HCT116 (cell line): ENCODE results near the gene PRICKLE1. TPM values are rescaled to one million over a fixed set of nuclear protein-coding genes. Genes with fewer than 3 reads are reported as not detected.

Experiments used
- ATAC-seq: fragments of 200-7000 bp; cut with Tn5 transposase; 2 replicates; pipeline ENCODE4 v1.9.1; 2020; ENCODE audit warnings: mild to moderate bottlenecking, moderate library complexity
- BruUV-seq: library from RNA; stranded (reverse); fragments of 400-500 nt; replicated peaks from 2 replicates; lab custom pipeline; 2021; lab: Mats Ljungman, UMichigan
- CTCF ChIA-PET: fragments of 300-600 bp; sonication (Branson Sonifier 250); formaldehyde crosslinking; loops from one replicate; lab custom pipeline; 2021; ENCODE audit warnings: antibody characterized with exemption; lab: Charles Lee
- POLR2A ChIA-PET: fragments of 300-600, 350-600 bp; sonication (Branson Sonifier 250); formaldehyde crosslinking; loops from one replicate; lab custom pipeline; 2021; ENCODE audit warnings: antibody characterized with exemption; lab: Charles Lee
- RAD21 ChIA-PET, 2 experiments: fragments of 300-600 bp; sonication (Branson Sonifier 250); formaldehyde crosslinking; loops; one replicate each; lab custom pipeline; 2023; ENCODE audit warnings: low total read pairs in 2 of 2; ENCODE audit not compliant: uncharacterized antibody in 2 of 2, unreplicated experiment in 2 of 2, low non-redundant PET in 1 of 2; lab: Charles Lee
- DNase-seq: peaks from one replicate; pipeline ENCODE4 v3.0.0-alpha.2; 2010; ENCODE audit warnings: low read depth, low spot score
- H2AFZ ChIP-seq: fragments of 200-600 bp; shearing (Covaris generic), sonication (generic); 2 replicates; pipeline ENCODE4 v1.6.1; 2017; ENCODE audit warnings: low read depth, mixed run types, mixed read lengths, antibody characterized with exemption, low read length; ENCODE audit not compliant: poor library complexity, severe bottlenecking
- H3K27ac ChIP-seq: 2 replicates; pipeline ENCODE4 v1.5.1; 2012; ENCODE audit warnings: low read depth, low read length
- H3K27me3 ChIP-seq: fragments of 200-600 bp; sonication (generic); 2 replicates; pipeline ENCODE4 v1.6.1; 2016; ENCODE audit warnings: mixed run types, low read length, mixed read lengths; ENCODE audit not compliant: insufficient read depth
- H3K36me3 ChIP-seq, 2 experiments: fragments of 200-500 bp in 1 of 2; fragments of 200-600 bp in 1 of 2; sonication (Bioruptor generic) in 1 of 2; sonication (generic) in 1 of 2; 2 replicates each; pipeline versions ENCODE4 v1.5.1 to v1.6.1; 2014 to 2016; ENCODE audit warnings: low read length in 2 of 2, inconsistent platforms in 1 of 2, mixed read lengths in 1 of 2, mixed run types in 1 of 2; ENCODE audit not compliant: insufficient read depth in 2 of 2, control insufficient read depth in 1 of 2
- H3K4me1 ChIP-seq, 2 experiments: fragments of 200-600 bp in 1 of 2; sonication (generic) in 1 of 2; 2 replicates each; pipeline versions ENCODE4 v1.5.1 to v1.6.1; 2012 to 2017; ENCODE audit warnings: low read length in 2 of 2, inconsistent platforms in 1 of 2, mild to moderate bottlenecking in 1 of 2, mixed read lengths in 1 of 2, mixed run types in 1 of 2, moderate library complexity in 1 of 2; ENCODE audit not compliant: insufficient read depth in 2 of 2, control insufficient read depth in 1 of 2
- H3K4me2 ChIP-seq: fragments of 200-600 bp; sonication (generic); 2 replicates; pipeline ENCODE4 v1.6.1; 2017; ENCODE audit warnings: mixed run types, low read length, mixed read lengths
- H3K4me3 ChIP-seq, 2 experiments: fragments of 200-600 bp in 1 of 2; sonication (generic) in 1 of 2; replicated peaks in 1 of 2; 2 replicates each; pipeline ENCODE4 v1.5.1; 2011 to 2016; ENCODE audit warnings: low read length in 2 of 2, control low read depth in 1 of 2, low read depth in 1 of 2, mild to moderate bottlenecking in 1 of 2, mixed read lengths in 1 of 2, mixed run types in 1 of 2
- H3K79me2 ChIP-seq: fragments of 200-600 bp; sonication (generic); 2 replicates; pipeline ENCODE4 v1.6.1; 2017; ENCODE audit warnings: mild to moderate bottlenecking, mixed run types, low read length, moderate library complexity, mixed read lengths; ENCODE audit not compliant: insufficient read depth
- H3K9ac ChIP-seq: fragments of 200-600 bp; sonication (generic); 2 replicates; pipeline ENCODE4 v1.6.1; 2016; ENCODE audit warnings: low read length, mixed read lengths
- H3K9me2 ChIP-seq: fragments of 200-600 bp; sonication (generic), shearing (Covaris generic); 2 replicates; pipeline ENCODE4 v1.6.1; 2017; ENCODE audit warnings: mixed run types, mild to moderate bottlenecking, moderate library complexity; ENCODE audit not compliant: insufficient read depth
- H3K9me3 ChIP-seq, 2 experiments: fragments of 200-500 bp in 1 of 2; fragments of 200-600 bp in 1 of 2; sonication (Bioruptor generic) in 1 of 2; sonication (generic) in 1 of 2; 2 replicates each; pipeline ENCODE4 v1.6.1; 2014 to 2017; ENCODE audit warnings: low read length in 2 of 2, mixed read lengths in 2 of 2, inconsistent platforms in 1 of 2, low read depth in 1 of 2, mild to moderate bottlenecking in 1 of 2, mixed run types in 1 of 2, moderate library complexity in 1 of 2; ENCODE audit not compliant: control insufficient read depth in 1 of 2, insufficient read depth in 1 of 2
- H4K20me1 ChIP-seq: fragments of 200-600 bp; sonication (generic), shearing (Covaris generic); 2 replicates; pipeline ENCODE4 v1.6.1; 2017; ENCODE audit warnings: mixed run types, mild to moderate bottlenecking, moderate library complexity; ENCODE audit not compliant: insufficient read depth
- ATF3 ChIP-seq: IDR thresholded peaks from 2 replicates; pipeline ENCODE4 v1.6.1; 2012
- CEBPB ChIP-seq: IDR thresholded peaks from 2 replicates; pipeline ENCODE4 v1.6.1; 2012; ENCODE audit warnings: low read depth
- CTCF ChIP-seq, 3 experiments: fragments of 200-600 bp in 1 of 3; sonication (generic) in 1 of 3; IDR thresholded peaks in 2 of 3; conservative IDR thresholded peaks in 1 of 3; 2 replicates each; pipeline ENCODE4 v1.5.1; 2012 to 2017; ENCODE audit warnings: low read depth in 2 of 3, low read length in 2 of 3, antibody characterized with exemption in 1 of 3, borderline replicate concordance in 1 of 3, control low read depth in 1 of 3, mild to moderate bottlenecking in 1 of 3, mixed read lengths in 1 of 3, mixed run types in 1 of 3, moderate library complexity in 1 of 3; ENCODE audit not compliant: insufficient read depth in 1 of 3
- EGR1 ChIP-seq: IDR thresholded peaks from 2 replicates; pipeline ENCODE4 v1.6.1; 2012; ENCODE audit warnings: low read depth
- EZH2 ChIP-seq: fragments of 200-600 bp; sonication (generic); IDR thresholded peaks from 2 replicates; pipeline ENCODE4 v1.6.1; 2017; ENCODE audit warnings: antibody characterized with exemption, mixed run types
- FOSL1 ChIP-seq: IDR thresholded peaks from 2 replicates; pipeline ENCODE4 v1.6.1; 2012; ENCODE audit warnings: low read depth
- JUND ChIP-seq: IDR thresholded peaks from 2 replicates; pipeline ENCODE4 v1.6.1; 2012
- MAX ChIP-seq: IDR thresholded peaks from 2 replicates; pipeline ENCODE4 v1.6.1; 2012
- POLR2AphosphoS5 ChIP-seq: IDR thresholded peaks from 2 replicates; pipeline ENCODE4 v1.6.1; 2011; ENCODE audit warnings: mild to moderate bottlenecking, low read depth, low read length, moderate library complexity
- RAD21 ChIP-seq: IDR thresholded peaks from 2 replicates; pipeline ENCODE4 v1.6.1; 2012; ENCODE audit warnings: low read depth, mild to moderate bottlenecking
- SIN3A ChIP-seq: IDR thresholded peaks from 2 replicates; pipeline ENCODE4 v1.6.1; 2012; ENCODE audit warnings: low read depth
- SP1 ChIP-seq: IDR thresholded peaks from 2 replicates; pipeline ENCODE4 v1.6.1; 2012; ENCODE audit warnings: low read depth
- SRF ChIP-seq: IDR thresholded peaks from 2 replicates; pipeline ENCODE4 v1.6.1; 2012; ENCODE audit warnings: low read depth
- TCF7L2 ChIP-seq: IDR thresholded peaks from 2 replicates; pipeline ENCODE4 v1.7.0; 2011; ENCODE audit warnings: borderline replicate concordance, inconsistent platforms; ENCODE audit not compliant: insufficient read depth, insufficient read length; ENCODE audit errors: extremely low read depth
- YY1 ChIP-seq: IDR thresholded peaks from 2 replicates; pipeline ENCODE4 v1.6.1; 2011; ENCODE audit warnings: low read length, low read depth, moderate library complexity, mild to moderate bottlenecking; ENCODE audit not compliant: insufficient replicate concordance; ENCODE audit errors: extremely low read depth
- ZBTB33 ChIP-seq: IDR thresholded peaks from 2 replicates; pipeline ENCODE4 v1.6.1; 2011; ENCODE audit warnings: mild to moderate bottlenecking, low read length, moderate library complexity; ENCODE audit not compliant: insufficient replicate concordance; ENCODE audit errors: extremely low read depth
- ZNF274 ChIP-seq: fragments of 200-500 bp; sonication (Bioruptor generic); IDR thresholded peaks from 2 replicates; pipeline ENCODE4 v1.6.1; 2014; ENCODE audit warnings: mild to moderate bottlenecking, low read depth, low read length, inconsistent platforms
- intact Hi-C: fragments of 100-400 bp; cut with micrococcal nuclease; formaldehyde crosslinking; loops from 2 replicates; pipeline ENCODE4 v1.10.0; 2022
- total RNA-seq: library from RNA; stranded (reverse); gene quantifications from one replicate; pipeline ENCODE4 v1.2.1, GENCODE V29; 2021; ENCODE audit not compliant: unreplicated experiment

The PRICKLE1 gene
- total RNA-seq, 1 experiment from 2014 or later = 1.3 TPM

GRCh38 chr12:42481368-42481767 lies 108.2 kb downstream of the PRICKLE1 start (continued):
- TF ChIP-seq EGR1 (no peak), JUND (no peak), SIN3A (no peak), TCF7L2 (no peak), SP1 (no peak)

GRCh38 chr12:42477941-42478340 lies 111.6 kb downstream of the PRICKLE1 start:
- Histone ChIP-seq H3K27ac (no peak overlapping the region), H3K4me3 (no peak overlapping the region), H3K4me2 (no peak overlapping the region), H3K79me2 (no peaks in the 10 kb centered on the region), H3K4me1 (peaks cover 19 to 29% of the 10 kb centered on the region in 2 experiments), H3K9me3 (no peaks in the 10 kb centered on the region), H4K20me1 (no peaks in the 10 kb centered on the region), H3K9me2 (no peaks in the 10 kb centered on the region), H2AFZ (no peak overlapping the region), H3K27me3 (no peaks in the 10 kb centered on the region), H3K36me3 (no peaks in the 10 kb centered on the region), H3K9ac (no peak overlapping the region)
- ChIA-PET RAD21 (no interaction called here), POLR2A (no interaction called here), CTCF (interaction anchor here (1.3 kb wide), 1 partner anchor 18 kb away, joined by 3 read pairs; no protein-coding TSS in a partner anchor)
- BruUV-seq = no TSS peak
- ATAC-seq = no peak
- DNase-seq = no peak
- intact Hi-C loops = no loop called here
- TF ChIP-seq RAD21 (no peak), ATF3 (no peak), ZBTB33 (no peak), CEBPB (no peak), CTCF (IDR thresholded peaks at IDR 0.05 in 2 of 3, conservative IDR thresholded peaks at IDR 0.05 in 1 of 3; ENCODE audit: borderline replicate concordance in 1 of 3, insufficient read depth in 1 of 3, low read depth in 2 of 3, low read length in 2 of 3) (no peak), SP1 (no peak), FOSL1 (no peak), SRF (no peak), ZNF274 (no peak), YY1 (no peak), MAX (no peak), POLR2AphosphoS5 (no peak), EGR1 (no peak), SIN3A (no peak), EZH2 (no peak)
